ACC112 (cell line): ENCODE measurements around the gene FNDC3A.

Experiments used
- H2AFZ ChIP-seq: fragments of 200-600 bp; sonication (generic); one replicate; pipeline ENCODE4 v1.6.0; 2017; ENCODE audit warnings: antibody characterized with exemption, low read length; ENCODE audit not compliant: unreplicated experiment
- H3K27ac ChIP-seq: fragments of 200-600 bp; sonication (generic); 2 replicates; pipeline ENCODE4 v1.5.1; 2014; ENCODE audit warnings: low read depth, mild to moderate bottlenecking, antibody characterized with exemption, low read length, moderate library complexity
- H3K27me3 ChIP-seq: fragments of 200-600 bp; sonication (generic); 2 replicates; pipeline ENCODE4 v1.6.1; 2014; ENCODE audit warnings: mild to moderate bottlenecking, antibody characterized with exemption, low read length, moderate library complexity, mixed read lengths; ENCODE audit not compliant: insufficient read depth
- H3K36me3 ChIP-seq: fragments of 200-600 bp; sonication (generic); 2 replicates; pipeline ENCODE4 v1.6.1; 2016; ENCODE audit warnings: mild to moderate bottlenecking, antibody characterized with exemption, low read length, moderate library complexity, mixed read lengths; ENCODE audit not compliant: insufficient read depth
- H3K4me1 ChIP-seq: fragments of 200-600 bp; sonication (generic); one replicate; pipeline ENCODE4 v1.6.1; 2016; ENCODE audit warnings: low read length, mixed read lengths; ENCODE audit not compliant: insufficient read depth, unreplicated experiment, control insufficient read depth
- H3K4me3 ChIP-seq: fragments of 200-600 bp; sonication (generic); 2 replicates; pipeline ENCODE4 v1.5.1; 2014; ENCODE audit warnings: mild to moderate bottlenecking, low read depth, low read length
- H3K79me2 ChIP-seq: fragments of 200-600 bp; sonication (generic); one replicate; pipeline ENCODE4 v1.6.0; 2016; ENCODE audit warnings: low read length; ENCODE audit not compliant: control insufficient read depth, unreplicated experiment, insufficient read depth

Gene FNDC3A

DNA sequence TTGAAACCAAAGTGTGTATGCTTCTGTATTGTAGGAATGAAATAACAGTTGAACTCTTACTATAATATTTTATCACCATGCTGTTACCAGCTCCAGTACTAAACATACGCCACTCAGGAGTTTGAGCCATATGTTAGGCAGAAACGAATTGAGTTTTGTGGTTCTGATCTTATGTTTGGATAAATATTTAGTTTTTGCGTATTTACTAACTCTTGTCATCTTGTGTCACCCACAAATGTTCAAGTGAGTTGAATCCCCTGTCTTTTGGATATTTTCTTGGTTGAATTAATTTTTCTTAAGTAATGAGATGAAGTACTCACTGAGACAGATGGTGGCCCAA, 1.5 kb downstream of the FNDC3A start:
- peak overlapping the region; percentile 95 for H3K4me3 ChIP-seq
- no peak overlapping the region for H2AFZ ChIP-seq

GRCh38 chr13:48977973-48978372, 2.3 kb downstream of the FNDC3A start:
- Histone ChIP-seq H3K36me3 (peaks cover 4% of the 10 kb centered on the region; the same call in 1 of the 2 replicates), H2AFZ (no peak overlapping the region), H3K4me1 (peaks cover 27% of the 10 kb centered on the region), H3K27ac (peak overlapping the region; percentile 95), H3K4me3 (peak overlapping the region; percentile 95), H3K79me2 (peaks cover 65% of the 10 kb centered on the region), H3K27me3 (no peaks in the 10 kb centered on the region)

More for the DNA sequence above, 1.5 kb downstream of the FNDC3A start:
- Histone ChIP-seq H3K79me2 (peaks cover 57% of the 10 kb centered on the region), H3K36me3 (0 out of 2 replicates have a peak, but pooled peaks cover 8% of the 10 kb centered on the region), H3K27me3 (no peaks in the 10 kb centered on the region), H3K27ac (peak overlapping the region; percentile 95), H3K4me1 (peaks cover 27% of the 10 kb centered on the region)

GRCh38 chr13:48978942-48979601, 3.4 kb downstream of the FNDC3A start:
- Histone ChIP-seq H3K4me1 (peaks cover 27% of the 10 kb centered on the region), H3K27ac (no peak overlapping the region), H3K4me3 (peak overlapping the region; percentile 95), H3K27me3 (no peaks in the 10 kb centered on the region), H3K36me3 (peaks cover 3% of the 10 kb centered on the region; the same call in 1 of the 2 replicates), H3K79me2 (peaks cover 75% of the 10 kb centered on the region), H2AFZ (no peak overlapping the region)

DNA sequence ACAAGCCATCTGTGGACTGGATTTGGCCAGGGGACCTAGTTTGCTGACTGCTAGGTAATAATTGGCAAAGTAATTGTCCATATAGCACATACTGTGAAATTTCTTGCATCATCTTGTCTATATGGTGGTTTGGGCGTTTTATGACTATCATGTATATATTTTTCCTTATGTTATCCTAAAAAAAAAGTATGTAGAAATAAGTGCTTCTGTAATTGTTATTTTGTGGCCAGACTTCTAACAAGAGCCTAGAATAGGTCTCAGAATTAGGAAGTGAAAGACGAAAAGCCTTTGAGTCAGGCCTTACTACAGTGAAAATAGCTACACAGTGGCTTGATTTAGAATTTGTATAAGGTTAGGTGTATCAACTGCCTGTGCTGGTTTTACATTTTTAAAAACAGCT, 4.2 kb downstream of the FNDC3A start:
- Histone ChIP-seq H3K79me2 (peaks cover 80% of the 10 kb centered on the region), H3K27me3 (no peaks in the 10 kb centered on the region), H2AFZ (no peak overlapping the region), H3K27ac (no peak overlapping the region), H3K4me1 (peaks cover 27% of the 10 kb centered on the region), H3K36me3 (peaks cover 3% of the 10 kb centered on the region; the same call in 1 of the 2 replicates), H3K4me3 (peak overlapping the region; percentile 95)

DNA sequence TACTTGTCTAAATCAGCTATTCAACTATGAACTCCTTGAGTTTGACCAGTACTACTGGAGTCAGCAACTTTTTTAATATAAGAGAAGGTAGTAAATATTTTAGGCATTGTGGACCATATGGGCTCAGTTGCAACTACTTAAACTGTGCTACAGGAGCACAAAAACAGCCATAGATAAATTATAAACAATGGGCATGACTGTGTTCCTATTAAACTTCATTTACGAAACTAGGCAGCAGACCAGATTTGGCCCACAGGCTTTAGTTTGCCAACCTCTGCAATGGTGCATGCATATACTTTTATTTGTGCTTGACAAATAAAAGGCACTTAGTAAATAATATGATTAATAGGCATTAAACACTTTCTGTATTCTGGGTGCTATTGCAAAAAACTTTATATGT, 7.6 kb downstream of the FNDC3A start:
- Histone ChIP-seq H3K27me3 (no peaks in the 10 kb centered on the region), H3K27ac (no peak overlapping the region), H2AFZ (no peak overlapping the region), H3K4me1 (peaks cover 27% of the 10 kb centered on the region), H3K4me3 (no peak overlapping the region), H3K36me3 (peaks cover 11% of the 10 kb centered on the region), H3K79me2 (peaks cover 78% of the 10 kb centered on the region)

DNA sequence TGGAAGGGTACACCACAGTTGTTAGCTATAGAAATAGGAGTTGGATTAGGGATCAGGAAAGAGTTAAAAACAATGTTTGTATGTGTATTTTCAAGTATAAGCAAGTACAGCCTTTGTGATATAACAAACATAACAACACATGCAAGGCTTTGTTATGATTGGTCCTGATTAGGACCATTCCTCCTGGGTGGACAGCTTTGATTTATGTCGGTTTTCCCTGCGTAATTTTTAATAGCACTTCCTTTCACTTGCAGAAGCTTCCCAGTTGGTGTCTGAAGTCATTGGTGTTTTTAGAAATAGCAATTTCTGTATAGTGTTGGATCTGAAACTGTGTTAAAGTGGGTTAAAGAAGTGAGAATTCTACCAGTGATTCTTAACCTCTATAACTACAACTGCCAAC, 10.0 kb downstream of the FNDC3A start:
- Histone ChIP-seq H3K27ac (no peak overlapping the region), H3K4me3 (no peak overlapping the region), H3K27me3 (no peaks in the 10 kb centered on the region), H2AFZ (no peak overlapping the region), H3K4me1 (peaks cover 4% of the 10 kb centered on the region), H3K36me3 (peaks cover 14% of the 10 kb centered on the region), H3K79me2 (peaks cover 61% of the 10 kb centered on the region)

DNA sequence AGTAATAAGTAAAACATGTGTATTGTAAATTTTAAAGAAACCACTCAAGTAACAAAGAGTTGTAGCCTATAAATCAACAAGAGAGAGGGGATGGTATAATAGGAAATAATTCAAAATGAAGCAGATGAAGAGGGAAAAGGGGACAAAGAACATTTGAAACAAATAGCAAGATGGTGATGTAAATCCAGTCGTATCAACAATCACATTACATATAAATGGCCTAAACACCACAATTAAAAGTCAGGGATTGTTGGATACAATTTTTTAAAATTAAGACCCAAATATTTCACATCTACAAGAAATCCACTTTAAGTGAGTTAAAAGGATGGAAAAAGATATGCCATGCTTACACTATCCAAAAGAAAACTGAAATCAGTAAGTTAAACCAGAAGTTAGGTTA, 15.2 kb downstream of the FNDC3A start:
- H3K36me3 ChIP-seq: peaks cover 28% of the 10 kb centered on the region
- H3K4me1 ChIP-seq: peaks cover 15% of the 10 kb centered on the region
- no peak overlapping the region for H3K27ac ChIP-seq
- no peak overlapping the region for H3K4me3 ChIP-seq
- no peak overlapping the region for H2AFZ ChIP-seq
- no peaks in the 10 kb centered on the region for H3K27me3 ChIP-seq
- peaks cover 49% of the 10 kb centered on the region for H3K79me2 ChIP-seq

DNA sequence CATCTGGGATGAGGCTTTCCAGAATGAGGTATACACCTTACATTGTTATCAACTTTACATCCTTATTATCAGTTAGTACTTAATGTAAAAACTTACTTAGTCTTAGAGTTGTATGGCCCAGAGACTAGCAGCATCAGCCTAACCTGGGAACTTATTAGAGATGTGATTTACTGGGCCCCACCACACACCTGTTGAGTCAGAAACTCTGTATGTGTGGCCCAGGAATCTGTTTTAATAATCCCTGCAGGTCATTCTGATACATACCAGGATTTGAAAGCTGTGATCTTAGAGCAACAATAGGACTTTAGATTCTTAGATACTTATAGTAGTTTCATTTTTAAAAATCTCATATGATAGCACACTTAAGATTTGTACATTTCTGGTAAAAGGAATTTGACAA, 17.4 kb downstream of the FNDC3A start:
- H3K27me3 ChIP-seq: no peaks in the 10 kb centered on the region
- H3K4me3 ChIP-seq: no peak overlapping the region
- H3K79me2 ChIP-seq: peaks cover 62% of the 10 kb centered on the region
- no peak overlapping the region for H2AFZ ChIP-seq
- no peak overlapping the region for H3K27ac ChIP-seq
- peaks cover 33% of the 10 kb centered on the region for H3K36me3 ChIP-seq
- H3K4me1 ChIP-seq: peaks cover 15% of the 10 kb centered on the region

DNA sequence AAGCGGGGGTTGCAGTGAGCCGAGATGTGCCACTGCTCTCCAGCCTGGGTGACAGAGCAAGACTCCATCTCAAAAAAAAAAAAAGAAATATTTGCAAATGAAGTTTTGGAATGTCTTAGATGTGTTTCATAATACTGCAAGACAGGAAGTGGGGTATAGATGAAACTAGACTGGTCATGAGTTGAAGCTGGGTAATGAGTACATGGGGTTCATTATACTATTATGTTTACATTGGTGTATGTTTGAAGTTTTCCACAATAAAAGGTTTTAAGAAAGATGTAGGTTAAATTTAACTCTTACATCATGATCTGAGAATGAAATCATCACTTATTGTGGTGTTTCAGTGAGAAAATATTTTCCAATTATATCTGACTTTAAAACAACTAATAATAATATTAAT, 19.0 kb downstream of the FNDC3A start:
- Histone ChIP-seq H3K4me1 (peaks cover 15% of the 10 kb centered on the region), H2AFZ (no peak overlapping the region), H3K27me3 (no peaks in the 10 kb centered on the region), H3K79me2 (peaks cover 68% of the 10 kb centered on the region), H3K4me3 (no peak overlapping the region), H3K27ac (peak overlapping the region; percentile 31; the same call in 1 of the 2 replicates), H3K36me3 (peaks cover 47% of the 10 kb centered on the region)

GRCh38 chr13:48998641-48999292, 23.1 kb downstream of the FNDC3A start:
- H3K27ac ChIP-seq: no peak overlapping the region
- H3K79me2 ChIP-seq: peaks cover 52% of the 10 kb centered on the region
- peaks cover 15% of the 10 kb centered on the region for H3K4me1 ChIP-seq
- H3K4me3 ChIP-seq: no peak overlapping the region
- H2AFZ ChIP-seq: no peak overlapping the region
- H3K27me3 ChIP-seq: no peaks in the 10 kb centered on the region
- H3K36me3 ChIP-seq: peaks cover 34% of the 10 kb centered on the region

DNA sequence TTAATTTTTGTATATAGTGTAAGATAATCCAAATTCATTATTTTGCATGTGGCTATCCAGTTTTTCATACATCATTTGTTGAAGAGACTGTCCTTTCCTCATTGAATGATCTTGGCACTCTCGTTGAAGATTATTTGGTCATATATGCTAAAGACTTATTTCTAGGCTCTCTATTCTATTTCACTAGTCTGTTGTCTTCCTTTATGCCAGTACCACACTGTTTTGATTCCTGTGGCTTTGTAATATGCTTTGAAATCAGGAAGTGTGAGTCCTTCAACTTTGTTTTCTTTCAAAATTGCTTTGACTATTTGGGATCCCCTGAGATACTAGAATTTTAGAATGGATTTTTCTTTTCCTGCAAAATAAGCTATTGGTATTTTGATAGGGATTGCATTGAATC, 24.5 kb downstream of the FNDC3A start:
- H3K27ac ChIP-seq: no peak overlapping the region
- H2AFZ ChIP-seq: no peak overlapping the region
- H3K36me3 ChIP-seq: peaks cover 31% of the 10 kb centered on the region
- H3K27me3 ChIP-seq: no peaks in the 10 kb centered on the region
- H3K4me3 ChIP-seq: no peak overlapping the region
- peaks cover under 1% of the 10 kb centered on the region for H3K4me1 ChIP-seq
- peaks cover 52% of the 10 kb centered on the region for H3K79me2 ChIP-seq
